IPS-18c (cell line): ENCODE results near the gene ATP2B2.

Source experiments
- H3K4me3 ChIP-seq: 2 replicates; pipeline ENCODE4 v1.7.0; 2013; ENCODE audit warnings: low read depth, mild to moderate bottlenecking, low read length, moderate library complexity; ENCODE audit not compliant: insufficient read depth
- H3K9me3 ChIP-seq: one replicate; pipeline ENCODE4 v1.6.1; 2013; ENCODE audit warnings: mild to moderate bottlenecking, low read length, moderate library complexity; ENCODE audit not compliant: control insufficient read depth, insufficient read depth

Gene ATP2B2

GRCh38 chr3:10470120-10471053 is 35.0 kb downstream of the ATP2B2 start:
- Histone ChIP-seq H3K4me3 (no peak overlapping the region), H3K9me3 (no peaks in the 10 kb centered on the region)

DNA sequence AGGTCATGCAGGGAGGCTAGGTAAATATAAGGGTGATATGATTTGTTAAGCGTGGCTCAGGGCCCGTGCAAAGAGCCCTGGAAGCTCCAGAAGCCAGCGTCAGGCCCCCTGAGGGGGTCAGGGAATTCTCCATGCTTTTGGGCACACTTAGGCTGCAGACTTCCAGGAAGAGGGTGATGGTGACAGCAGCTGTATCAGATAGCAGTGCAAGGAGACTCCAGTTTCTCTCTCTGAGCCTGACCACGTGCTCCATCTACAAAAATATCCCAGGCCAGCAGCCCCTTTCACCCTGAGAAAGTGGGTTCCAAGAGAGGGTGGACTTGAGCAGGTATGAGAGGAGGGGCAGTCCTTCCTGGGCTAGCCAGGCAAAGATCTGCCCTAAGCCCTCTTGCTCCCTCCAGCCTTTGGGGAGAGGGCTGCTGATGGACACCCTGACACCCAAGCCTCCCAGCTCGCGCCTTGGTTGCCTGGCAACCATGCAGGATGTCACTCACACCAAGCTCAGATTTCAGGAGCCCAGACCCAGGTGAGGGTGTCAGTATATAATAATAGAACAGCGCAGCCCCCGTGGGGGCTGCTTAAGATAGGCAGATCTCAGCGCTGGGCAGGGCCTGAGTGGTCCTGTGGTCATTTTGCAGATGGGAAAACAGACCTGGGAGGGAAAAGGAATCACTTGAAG is 35.8 kb downstream of the ATP2B2 start:
- no peak overlapping the region for H3K4me3 ChIP-seq
- H3K9me3 ChIP-seq: no peaks in the 10 kb centered on the region

DNA sequence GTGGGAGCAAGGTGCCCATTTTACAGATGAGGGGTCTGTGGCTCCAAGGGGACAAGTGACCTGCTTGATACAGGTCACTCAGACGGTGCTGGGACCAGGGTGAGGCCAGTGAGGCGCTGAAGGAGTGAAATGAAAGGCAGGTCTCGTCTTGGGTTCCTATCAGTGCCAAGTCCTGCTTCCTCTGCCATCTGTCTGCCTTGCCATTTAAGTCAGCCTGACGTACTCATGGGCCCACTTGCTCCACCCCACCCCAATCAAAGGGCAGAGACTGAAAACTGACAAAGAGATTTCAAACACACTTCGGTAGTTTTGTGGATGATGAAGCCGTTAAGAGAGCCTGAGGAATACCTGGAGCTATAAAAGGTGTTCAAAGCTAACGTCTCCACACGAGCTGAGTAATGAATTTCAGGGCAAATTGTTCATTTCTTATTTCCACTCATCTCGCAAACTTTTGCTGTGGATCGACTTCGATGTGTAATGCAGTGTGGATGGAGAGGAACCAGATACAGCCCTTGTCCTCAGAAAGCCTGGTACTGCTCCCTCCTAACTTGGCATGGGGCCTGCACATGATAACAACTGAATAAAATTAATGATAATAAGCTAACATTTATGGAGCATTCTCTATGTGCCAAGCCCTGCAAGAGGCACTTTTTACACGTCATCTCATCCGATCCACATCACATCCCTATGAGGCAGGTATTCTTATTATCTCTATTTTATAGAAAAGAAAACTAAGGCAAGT is 36.6 kb downstream of the ATP2B2 start:
- no peaks in the 10 kb centered on the region for H3K9me3 ChIP-seq
- no peak overlapping the region for H3K4me3 ChIP-seq

GRCh38 chr3:10467904-10468612 is 37.3 kb downstream of the ATP2B2 start:
- H3K4me3 ChIP-seq: no peak overlapping the region
- no peaks in the 10 kb centered on the region for H3K9me3 ChIP-seq

GRCh38 chr3:10467204-10467603 is 38.2 kb downstream of the ATP2B2 start:
- Histone ChIP-seq H3K4me3 (no peak overlapping the region), H3K9me3 (no peaks in the 10 kb centered on the region)

- no peaks in the 10 kb centered on the region for H3K9me3 ChIP-seq
- H3K4me3 ChIP-seq: no peak overlapping the region
These were observed 39.2 kb downstream of the ATP2B2 start for GRCh38 chr3:10466186-10466585.

GRCh38 chr3:10465161-10465560 is 40.2 kb downstream of the ATP2B2 start:
- Histone ChIP-seq H3K9me3 (no peaks in the 10 kb centered on the region), H3K4me3 (no peak overlapping the region)

GRCh38 chr3:10463533-10464434 is 41.6 kb downstream of the ATP2B2 start:
- Histone ChIP-seq H3K4me3 (no peak overlapping the region), H3K9me3 (no peaks in the 10 kb centered on the region)

DNA sequence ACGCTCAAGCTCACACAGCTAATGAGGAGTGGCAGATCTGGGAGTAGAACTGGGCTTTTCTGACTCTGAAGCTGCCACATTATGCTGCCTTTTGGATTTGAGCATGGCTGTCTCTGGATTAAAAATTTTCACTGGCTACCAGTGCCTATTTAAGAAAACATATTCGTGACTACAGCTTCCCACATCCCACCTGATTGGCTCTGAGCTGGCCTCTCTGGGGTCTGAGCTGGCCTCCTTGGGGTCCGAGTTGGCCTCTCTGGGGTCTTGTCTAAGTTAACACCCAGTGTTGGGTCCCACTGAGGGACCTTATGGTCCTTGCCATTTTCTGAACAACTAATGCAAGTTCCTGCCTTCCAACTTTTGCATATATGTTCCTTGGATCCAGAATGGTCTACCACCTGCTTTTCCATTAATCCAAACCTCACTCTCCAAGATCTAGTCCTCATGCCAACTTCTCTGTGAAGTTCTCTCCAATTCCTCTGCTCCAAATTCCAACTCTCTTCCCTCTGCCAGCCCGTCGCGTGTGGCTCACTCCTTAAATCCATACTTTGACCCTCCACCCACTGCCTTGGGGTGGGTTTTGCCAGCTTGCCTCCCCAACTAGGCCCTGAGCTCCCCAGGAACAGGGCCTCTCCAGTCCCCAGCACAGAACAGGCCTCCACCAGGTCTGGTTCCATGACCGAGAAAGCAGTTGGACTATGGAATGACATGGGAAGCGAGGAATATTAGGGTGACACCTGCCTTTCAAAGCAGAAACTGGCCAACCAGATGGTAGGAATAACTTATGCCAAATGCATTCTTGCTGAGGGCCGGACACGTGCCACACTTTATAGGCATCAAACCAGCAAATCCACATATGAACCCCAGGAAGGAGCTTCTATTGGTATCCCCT is 42.5 kb downstream of the ATP2B2 start:
- Histone ChIP-seq H3K9me3 (no peaks in the 10 kb centered on the region), H3K4me3 (no peak overlapping the region)

DNA sequence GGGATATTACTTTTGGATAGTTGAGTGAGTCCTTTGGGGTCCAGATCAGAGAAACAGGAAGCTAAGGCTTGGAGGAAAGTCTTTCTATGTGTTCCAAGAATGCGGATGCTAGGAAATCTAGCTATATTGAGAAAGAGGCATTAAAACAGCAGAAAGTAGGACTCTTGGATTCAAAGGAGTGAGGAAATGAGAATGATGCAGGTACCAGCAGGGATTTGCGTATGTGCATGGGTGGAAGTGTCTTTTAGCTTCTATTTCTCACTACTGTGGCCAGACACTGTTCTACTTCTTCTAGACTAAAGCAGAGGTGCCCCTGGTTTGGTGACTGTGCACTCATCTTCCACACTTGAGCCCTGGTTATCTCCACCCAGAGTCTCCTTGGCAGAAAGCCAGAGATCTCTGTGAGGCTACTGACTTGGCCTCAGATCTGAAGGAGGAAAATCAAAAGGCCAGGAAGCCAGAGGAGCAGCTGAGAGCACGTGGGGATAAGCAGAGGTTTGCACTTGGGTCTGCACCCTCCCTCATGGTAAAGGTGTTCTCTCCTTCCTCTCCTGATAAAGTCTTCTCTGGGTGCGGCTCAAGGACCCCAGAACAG is 44.3 kb downstream of the ATP2B2 start:
- no peaks in the 10 kb centered on the region for H3K9me3 ChIP-seq
- H3K4me3 ChIP-seq: no peak overlapping the region

GRCh38 chr3:10459954-10460754 is 45.2 kb downstream of the ATP2B2 start:
- Histone ChIP-seq H3K9me3 (no peaks in the 10 kb centered on the region), H3K4me3 (no peak overlapping the region)

GRCh38 chr3:10457560-10457959 is 47.8 kb downstream of the ATP2B2 start:
- no peak overlapping the region for H3K4me3 ChIP-seq
- no peaks in the 10 kb centered on the region for H3K9me3 ChIP-seq

DNA sequence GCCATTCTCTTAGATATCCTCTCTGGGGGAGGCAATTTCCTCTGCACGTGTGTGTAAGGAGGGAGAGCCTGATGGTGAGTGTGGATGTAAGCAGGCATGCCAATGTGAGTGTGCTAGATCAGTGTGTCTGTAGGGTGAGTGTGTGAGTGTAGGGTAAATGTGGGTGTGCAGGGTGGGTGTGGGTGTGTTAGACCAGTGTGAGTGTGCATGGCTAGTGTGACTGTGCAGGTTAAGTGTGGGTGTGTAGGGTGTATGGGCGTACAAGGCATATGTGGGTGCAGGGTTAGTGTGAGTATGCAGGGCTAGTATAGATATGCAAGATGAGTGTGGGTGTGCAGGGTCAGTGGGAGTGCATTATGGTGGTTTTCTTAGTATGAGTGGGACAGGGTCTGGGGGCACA is 48.4 kb downstream of the ATP2B2 start:
- Histone ChIP-seq H3K9me3 (no peaks in the 10 kb centered on the region), H3K4me3 (no peak overlapping the region)

- H3K9me3 ChIP-seq: no peaks in the 10 kb centered on the region
- H3K4me3 ChIP-seq: no peak overlapping the region
These were observed 49.9 kb downstream of the ATP2B2 start for GRCh38 chr3:10455545-10455914.
